ENCODE data around the gene AUTS2.

DNA sequence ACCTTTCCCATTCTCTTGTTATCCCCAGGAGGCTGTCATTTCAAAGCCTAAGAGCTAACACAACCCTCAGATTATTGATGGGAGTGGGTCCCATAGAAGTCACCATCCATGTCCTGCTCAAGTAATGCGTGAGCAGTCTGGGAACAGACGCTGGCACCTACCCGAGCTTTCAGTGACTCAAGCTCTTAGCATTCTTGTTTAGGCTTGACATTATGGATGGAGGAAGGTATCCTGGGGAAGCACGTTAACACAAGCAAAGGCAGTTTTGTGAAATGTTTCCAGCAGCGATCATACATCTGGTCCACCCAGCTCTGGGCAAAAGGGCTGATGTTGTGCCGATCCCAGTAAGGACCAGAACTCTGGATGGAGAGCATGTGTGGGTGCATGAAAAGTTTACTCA is 30.0 kb upstream of the AUTS2 start:
- TF ChIP-seq CTCF (IDR thresholded peaks at IDR 0.05) (no peak), POLR2A (IDR thresholded peaks at IDR 0.05) (no peak)
